ENCODE results near the gene POLR2E. TPM values are rescaled to one million over a fixed set of nuclear protein-coding genes. Genes with fewer than 3 reads are reported as not detected.

Gene POLR2E
- total and polyA plus RNA-seq, 2 donors (not counting 1 experiment from before 2014, with no cell fraction given): 103 to 121 TPM

- no peak overlapping the region for H3K4me2 ChIP-seq (replicated peaks; ENCODE audit: low read depth, low read length, poor library complexity, severe bottlenecking)
- Mint-ChIP-seq H3K27ac (no peak overlapping the region), H3K9me3 (ENCODE audit: insufficient read depth) (no peaks in the 10 kb centered on the region), H3K4me3 (no peak overlapping the region), H3K4me1 (peaks cover 24% of the 10 kb centered on the region), H3K27me3 (no peaks in the 10 kb centered on the region)
- peak; percentile 69 for DNase-seq
- no peaks in the 10 kb centered on the region for H3K27me3 ChIP-seq (replicated peaks in 1 of 4; ENCODE audit: control extremely low read depth in 1 of 4, control insufficient read depth in 3 of 4, insufficient read depth in 4 of 4, low read length in 3 of 4)
- POLR2A ChIA-PET: interaction anchor here (0.5 to 5.4 kb wide), 3 partner anchors 13 to 37 kb away, joined by 3 to 67 read pairs (median 5); no protein-coding TSS in a partner anchor
- peaks cover 2 to 21% of the 10 kb centered on the region in 2 experiments for H3K36me3 ChIP-seq (replicated peaks in 1 of 2; ENCODE audit: control extremely low read depth in 1 of 2, control insufficient read depth in 1 of 2, extremely low read depth in 1 of 2, insufficient read depth in 2 of 2, low read length in 1 of 2)
- H3K27ac ChIP-seq (ENCODE audit: low read length in 2 of 2): no peak overlapping the region
- H4K20me1 ChIP-seq (ENCODE audit: control insufficient read depth, insufficient read depth, low read length, poor library complexity, severe bottlenecking): peaks cover 37% of the 10 kb centered on the region
- peaks cover 0 to 44% (median 7%) of the 10 kb centered on the region in 3 donors for H3K9me3 ChIP-seq (ENCODE audit: control extremely low read depth in 1 of 3, control insufficient read depth in 2 of 3, insufficient read depth in 1 of 3, low read length in 2 of 3)
- 95% methylated on average over 32 of the region's 37 CpGs for WGBS (ENCODE audit: insufficient coverage)
- ATAC-seq (ENCODE audit: low read depth): no peak
- no peak overlapping the region for H3K4me3 ChIP-seq (ENCODE audit: control extremely low read depth in 1 of 5, extremely low read depth in 1 of 5, insufficient read depth in 1 of 5, low read depth in 2 of 5, low read length in 4 of 5)
- H3K79me2 ChIP-seq (ENCODE audit: control insufficient read depth, insufficient read depth, low read length): peaks cover 17% of the 10 kb centered on the region
- no peak overlapping the region for H2AFZ ChIP-seq (ENCODE audit: insufficient read depth, low read depth, low read length, poor library complexity, severe bottlenecking)
- peaks cover 25 to 42% of the 10 kb centered on the region in 2 donors for H3K4me1 ChIP-seq (ENCODE audit: control insufficient read depth in 2 of 2, insufficient read depth in 2 of 2, low read length in 2 of 2)
- CTCF ChIA-PET: no interaction called here
- intact Hi-C loops (cut with micrococcal nuclease): loop anchor here (10.0 kb wide), 1 partner anchor 138 kb away; the partner anchor contains the start of gene ARID3A
- no peak overlapping the region for H3K9ac ChIP-seq (ENCODE audit: low read length)
- TF ChIP-seq EZH2 (IDR thresholded peaks at IDR 0.05; ENCODE audit: borderline replicate concordance, insufficient read depth, low read depth, low read length, poor library complexity, severe bottlenecking) (no peak), CTCF (IDR thresholded peaks at IDR 0.05) (no peak)
Observed at GRCh38 chr19:1063030-1063908, 31.9 kb downstream of the POLR2E start.

All from B cell (primary cell).